Panc1 (cell line): Measurements from ENCODE around the gene FARS2.

Experiments used
- POLR2AphosphoS5 ChIP-seq: IDR thresholded peaks from 2 replicates; pipeline ENCODE4 v1.6.1; 2012; ENCODE audit warnings: mild to moderate bottlenecking, low read depth, low read length, moderate library complexity
- SIN3A ChIP-seq: IDR thresholded peaks from 2 replicates; pipeline ENCODE4 v1.6.1; 2012; ENCODE audit warnings: low read depth, mild to moderate bottlenecking, low read length, moderate library complexity, borderline replicate concordance; ENCODE audit not compliant: insufficient read depth
- TCF7L2 ChIP-seq: IDR thresholded peaks from 2 replicates; pipeline ENCODE4 v1.6.1; 2011; ENCODE audit warnings: mild to moderate bottlenecking, low read depth, low read length, inconsistent platforms
- TF ChIP-seq, protein P1 (sequence below): fragments of 450-650 bp; IDR thresholded peaks from 2 replicates; pipeline ENCODE4 v1.5.1; 2017; ENCODE audit warnings: mild to moderate bottlenecking
- TF ChIP-seq, protein P2 (sequence below), 2 experiments: IDR thresholded peaks; 2 replicates each; pipeline ENCODE4 v1.6.1; 2011 to 2012; ENCODE audit warnings: low read depth in 2 of 2, control low read depth in 1 of 2, low read length in 1 of 2, mild to moderate bottlenecking in 1 of 2, moderate library complexity in 1 of 2; ENCODE audit not compliant: insufficient read depth in 1 of 2

DNA sequence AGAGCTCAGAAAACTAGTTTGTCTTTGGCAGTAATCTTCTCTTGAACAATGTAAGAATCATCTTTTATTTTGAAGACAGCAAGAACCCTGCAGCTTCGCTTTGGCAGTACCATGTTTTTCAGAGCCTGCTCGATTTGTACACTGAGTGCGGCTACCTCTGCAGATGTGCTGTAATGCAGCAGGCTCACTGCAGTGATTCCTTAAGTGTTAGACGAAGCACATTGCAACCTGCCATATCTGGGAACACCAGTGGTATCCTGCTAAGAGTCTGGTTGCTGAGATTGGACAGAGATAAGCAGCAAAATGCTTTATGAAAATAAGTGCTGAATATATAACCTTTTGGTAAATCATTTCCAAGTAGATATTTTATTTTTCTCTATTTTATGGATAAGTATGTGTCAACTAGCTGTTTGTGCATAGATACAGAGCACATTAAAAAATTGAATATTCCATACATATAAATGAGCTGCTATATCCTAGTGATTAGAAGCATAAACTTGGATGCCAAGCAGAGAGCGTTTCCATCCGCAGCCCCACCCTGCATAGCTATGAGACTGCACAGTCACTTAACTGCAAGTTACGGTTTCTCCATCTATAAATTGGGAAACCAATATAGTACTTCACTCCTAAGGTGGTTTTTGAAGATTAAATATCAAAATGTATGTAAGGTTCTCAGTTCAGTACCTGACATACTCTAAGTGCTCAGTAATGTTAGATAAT, 328.3 kb downstream of the FARS2 start:
- TF ChIP-seq, protein P1, sequence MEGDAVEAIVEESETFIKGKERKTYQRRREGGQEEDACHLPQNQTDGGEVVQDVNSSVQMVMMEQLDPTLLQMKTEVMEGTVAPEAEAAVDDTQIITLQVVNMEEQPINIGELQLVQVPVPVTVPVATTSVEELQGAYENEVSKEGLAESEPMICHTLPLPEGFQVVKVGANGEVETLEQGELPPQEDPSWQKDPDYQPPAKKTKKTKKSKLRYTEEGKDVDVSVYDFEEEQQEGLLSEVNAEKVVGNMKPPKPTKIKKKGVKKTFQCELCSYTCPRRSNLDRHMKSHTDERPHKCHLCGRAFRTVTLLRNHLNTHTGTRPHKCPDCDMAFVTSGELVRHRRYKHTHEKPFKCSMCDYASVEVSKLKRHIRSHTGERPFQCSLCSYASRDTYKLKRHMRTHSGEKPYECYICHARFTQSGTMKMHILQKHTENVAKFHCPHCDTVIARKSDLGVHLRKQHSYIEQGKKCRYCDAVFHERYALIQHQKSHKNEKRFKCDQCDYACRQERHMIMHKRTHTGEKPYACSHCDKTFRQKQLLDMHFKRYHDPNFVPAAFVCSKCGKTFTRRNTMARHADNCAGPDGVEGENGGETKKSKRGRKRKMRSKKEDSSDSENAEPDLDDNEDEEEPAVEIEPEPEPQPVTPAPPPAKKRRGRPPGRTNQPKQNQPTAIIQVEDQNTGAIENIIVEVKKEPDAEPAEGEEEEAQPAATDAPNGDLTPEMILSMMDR, result no peak
- TF ChIP-seq SIN3A (no peak), TCF7L2 (no peak), POLR2AphosphoS5 (no peak)
- TF ChIP-seq, protein P2, sequence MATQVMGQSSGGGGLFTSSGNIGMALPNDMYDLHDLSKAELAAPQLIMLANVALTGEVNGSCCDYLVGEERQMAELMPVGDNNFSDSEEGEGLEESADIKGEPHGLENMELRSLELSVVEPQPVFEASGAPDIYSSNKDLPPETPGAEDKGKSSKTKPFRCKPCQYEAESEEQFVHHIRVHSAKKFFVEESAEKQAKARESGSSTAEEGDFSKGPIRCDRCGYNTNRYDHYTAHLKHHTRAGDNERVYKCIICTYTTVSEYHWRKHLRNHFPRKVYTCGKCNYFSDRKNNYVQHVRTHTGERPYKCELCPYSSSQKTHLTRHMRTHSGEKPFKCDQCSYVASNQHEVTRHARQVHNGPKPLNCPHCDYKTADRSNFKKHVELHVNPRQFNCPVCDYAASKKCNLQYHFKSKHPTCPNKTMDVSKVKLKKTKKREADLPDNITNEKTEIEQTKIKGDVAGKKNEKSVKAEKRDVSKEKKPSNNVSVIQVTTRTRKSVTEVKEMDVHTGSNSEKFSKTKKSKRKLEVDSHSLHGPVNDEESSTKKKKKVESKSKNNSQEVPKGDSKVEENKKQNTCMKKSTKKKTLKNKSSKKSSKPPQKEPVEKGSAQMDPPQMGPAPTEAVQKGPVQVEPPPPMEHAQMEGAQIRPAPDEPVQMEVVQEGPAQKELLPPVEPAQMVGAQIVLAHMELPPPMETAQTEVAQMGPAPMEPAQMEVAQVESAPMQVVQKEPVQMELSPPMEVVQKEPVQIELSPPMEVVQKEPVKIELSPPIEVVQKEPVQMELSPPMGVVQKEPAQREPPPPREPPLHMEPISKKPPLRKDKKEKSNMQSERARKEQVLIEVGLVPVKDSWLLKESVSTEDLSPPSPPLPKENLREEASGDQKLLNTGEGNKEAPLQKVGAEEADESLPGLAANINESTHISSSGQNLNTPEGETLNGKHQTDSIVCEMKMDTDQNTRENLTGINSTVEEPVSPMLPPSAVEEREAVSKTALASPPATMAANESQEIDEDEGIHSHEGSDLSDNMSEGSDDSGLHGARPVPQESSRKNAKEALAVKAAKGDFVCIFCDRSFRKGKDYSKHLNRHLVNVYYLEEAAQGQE (IDR thresholded peaks at IDR 0.05; ENCODE audit: insufficient read depth in 1 of 2, low read depth in 2 of 2, low read length in 1 of 2), result no peak
